HL-60/S4 treated with retinoic acid at 250 ng/mL for 4 days and 3 days (cell line): ENCODE measurements around the gene SMIM5.

Experiments
- in situ Hi-C: fragments of 300-500 bp; cut with MboI; formaldehyde crosslinking; loops from 2 replicates; pipeline ENCODE4 v1.7.0; 2022; ENCODE audit warnings: low sequenced_read_pairs

Gene SMIM5

GRCh38 chr17:75602644-75603043 lies 30.6 kb upstream of the SMIM5 start:
- in situ Hi-C loops = no loop called here

GRCh38 chr17:75603123-75603522 lies 30.1 kb upstream of the SMIM5 start:
- in situ Hi-C loops = no loop called here

DNA sequence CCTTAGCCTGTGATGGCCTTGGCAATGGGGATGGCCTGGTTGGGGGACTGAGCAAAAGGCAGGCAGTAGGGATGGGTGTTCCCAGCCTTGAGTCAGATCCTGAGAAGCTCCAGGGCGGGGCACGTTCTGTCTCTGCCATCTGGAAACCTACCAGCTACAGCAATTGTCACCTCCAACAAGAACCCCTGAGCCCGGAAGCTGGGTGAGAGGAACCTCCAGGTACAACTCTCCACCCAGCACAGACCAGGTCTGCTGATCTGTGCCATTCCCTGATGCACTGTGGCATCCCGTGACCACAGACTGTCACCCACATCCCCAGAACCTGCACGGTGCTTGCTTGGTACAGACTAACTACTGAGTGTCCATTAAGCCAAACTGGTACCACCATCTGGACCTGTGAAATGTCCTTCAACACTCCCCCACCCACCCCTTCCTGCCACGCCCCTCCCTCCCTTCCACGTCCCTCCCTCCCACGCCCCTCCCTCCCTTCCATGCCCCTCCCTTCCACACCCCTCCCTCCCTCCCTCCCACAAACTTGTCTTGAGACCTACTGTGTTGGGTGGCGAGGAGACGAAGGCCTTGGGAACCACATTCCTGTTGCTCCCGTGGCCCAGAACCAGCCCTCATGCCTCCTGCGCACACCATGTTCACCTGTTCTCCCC lies 29.1 kb upstream of the SMIM5 start:
- in situ Hi-C loops = no loop called here

GRCh38 chr17:75605790-75606189 lies 27.4 kb upstream of the SMIM5 start:
- in situ Hi-C loops = no loop called here

DNA sequence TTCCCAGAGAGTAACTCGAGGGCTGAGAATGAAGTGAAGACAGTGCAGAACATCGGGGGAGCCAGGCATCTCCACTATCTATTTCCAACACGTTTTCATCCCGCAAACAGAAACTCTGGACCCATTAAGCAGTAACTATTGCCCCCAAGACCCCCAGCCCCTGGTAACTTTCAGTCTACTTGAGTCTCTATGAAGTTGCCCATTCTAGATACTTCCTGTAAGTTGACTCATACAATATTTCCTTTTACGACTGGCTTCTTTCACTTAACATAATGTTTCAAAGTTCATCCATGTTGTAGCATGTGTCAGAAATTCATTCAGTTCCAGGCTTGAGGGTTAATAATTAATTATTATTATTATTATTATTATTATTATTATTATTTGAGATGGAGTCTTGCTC lies 26.1 kb upstream of the SMIM5 start:
- in situ Hi-C loops = no loop called here

DNA sequence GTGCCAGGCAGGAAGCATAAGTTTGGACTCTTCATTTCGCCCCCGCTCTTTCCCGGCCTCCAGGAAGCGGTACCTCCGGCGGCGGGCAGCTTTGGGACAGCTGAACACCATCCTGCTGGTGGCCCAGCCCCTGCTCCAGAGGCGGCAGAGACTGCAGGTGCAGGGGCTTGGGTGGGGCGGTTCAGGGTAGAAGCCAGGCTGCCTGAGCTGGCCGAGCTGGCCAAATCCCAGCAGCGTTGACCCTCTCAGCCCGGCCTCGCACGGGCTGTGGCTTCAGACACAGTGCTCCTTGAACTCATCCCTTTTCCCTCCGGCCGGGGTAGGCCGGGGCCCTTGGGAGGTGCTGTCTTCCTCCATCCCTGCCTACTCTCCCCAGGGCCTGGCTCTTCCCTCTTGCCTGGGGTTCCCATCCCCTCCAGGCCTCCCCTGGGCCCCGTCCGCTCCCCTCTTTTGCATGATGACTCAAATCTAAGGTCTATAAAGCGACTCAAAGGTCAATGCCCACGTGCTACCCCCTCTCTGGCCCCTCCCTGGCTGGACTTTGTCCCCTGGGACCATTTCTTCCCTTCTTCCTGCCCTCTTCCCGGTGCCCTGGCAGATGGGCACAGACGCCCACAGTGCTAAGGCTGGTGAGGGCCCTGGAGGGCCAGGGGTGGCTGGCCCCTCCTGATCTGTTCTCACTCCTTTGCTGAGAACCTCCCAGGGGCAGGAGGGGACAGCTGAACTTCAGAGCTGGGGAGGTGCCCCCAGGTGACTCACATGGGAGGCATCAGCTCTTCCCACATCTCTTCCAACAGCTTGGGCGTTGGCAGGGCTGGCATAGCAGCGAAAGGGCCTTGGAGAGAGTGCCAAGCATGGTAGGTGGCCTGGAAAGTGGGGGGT lies 22.9 kb upstream of the SMIM5 start:
- in situ Hi-C loops = no loop called here

GRCh38 chr17:75611851-75612429 lies 21.3 kb upstream of the SMIM5 start:
- in situ Hi-C loops = no loop called here

DNA sequence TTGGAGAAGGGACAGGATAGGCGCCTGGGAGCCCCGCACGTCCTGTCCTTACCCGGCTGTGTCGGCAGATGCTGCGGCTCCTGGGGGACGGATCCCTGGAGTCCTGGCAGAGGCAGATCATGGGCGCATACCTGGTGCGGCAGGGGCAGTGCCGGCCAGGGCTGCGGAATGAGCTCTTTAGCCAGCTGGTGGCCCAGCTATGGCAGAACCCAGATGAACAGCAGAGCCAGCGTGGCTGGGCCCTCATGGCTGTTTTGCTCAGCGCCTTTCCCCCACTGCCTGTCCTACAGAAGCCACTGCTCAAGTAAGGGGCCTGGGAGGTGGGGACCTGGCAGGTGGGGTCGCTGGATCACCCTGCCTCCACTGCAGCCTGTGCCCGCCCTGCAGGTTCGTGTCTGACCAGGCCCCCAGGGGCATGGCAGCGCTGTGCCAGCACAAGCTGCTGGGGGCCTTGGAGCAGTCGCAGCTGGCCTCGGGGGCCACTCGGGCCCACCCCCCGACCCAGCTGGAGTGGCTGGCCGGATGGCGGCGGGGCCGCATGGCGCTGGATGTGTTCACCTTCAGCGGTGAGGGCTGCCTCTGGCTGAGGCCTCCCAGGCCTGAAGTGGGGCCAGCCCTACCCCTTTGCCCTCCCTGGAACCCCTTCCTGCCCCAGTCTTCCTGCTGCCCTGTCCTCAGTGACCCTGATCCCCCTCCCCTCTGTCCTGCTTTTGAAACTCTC lies 20.2 kb upstream of the SMIM5 start:
- in situ Hi-C loops = no loop called here

DNA sequence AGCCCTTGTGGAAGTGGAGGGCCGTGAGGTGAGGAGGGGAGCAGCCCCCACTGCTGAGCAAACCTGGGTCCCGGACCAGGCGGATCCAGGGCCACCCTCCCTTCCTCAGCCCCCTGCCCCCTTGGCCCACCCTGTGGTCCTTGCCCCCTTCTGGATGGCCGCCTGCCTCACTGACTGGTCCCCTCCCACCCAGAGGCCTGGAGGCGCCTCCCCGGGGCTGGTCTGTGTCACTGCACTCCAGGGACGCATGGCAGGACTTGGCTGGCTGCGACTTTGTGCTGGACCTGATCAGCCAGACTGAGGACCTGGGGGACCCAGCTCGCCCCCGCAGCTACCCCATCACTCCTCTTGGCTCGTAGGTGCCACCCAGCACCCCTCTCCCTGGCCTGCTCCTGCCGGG lies 19.2 kb upstream of the SMIM5 start:
- in situ Hi-C loops = no loop called here

DNA sequence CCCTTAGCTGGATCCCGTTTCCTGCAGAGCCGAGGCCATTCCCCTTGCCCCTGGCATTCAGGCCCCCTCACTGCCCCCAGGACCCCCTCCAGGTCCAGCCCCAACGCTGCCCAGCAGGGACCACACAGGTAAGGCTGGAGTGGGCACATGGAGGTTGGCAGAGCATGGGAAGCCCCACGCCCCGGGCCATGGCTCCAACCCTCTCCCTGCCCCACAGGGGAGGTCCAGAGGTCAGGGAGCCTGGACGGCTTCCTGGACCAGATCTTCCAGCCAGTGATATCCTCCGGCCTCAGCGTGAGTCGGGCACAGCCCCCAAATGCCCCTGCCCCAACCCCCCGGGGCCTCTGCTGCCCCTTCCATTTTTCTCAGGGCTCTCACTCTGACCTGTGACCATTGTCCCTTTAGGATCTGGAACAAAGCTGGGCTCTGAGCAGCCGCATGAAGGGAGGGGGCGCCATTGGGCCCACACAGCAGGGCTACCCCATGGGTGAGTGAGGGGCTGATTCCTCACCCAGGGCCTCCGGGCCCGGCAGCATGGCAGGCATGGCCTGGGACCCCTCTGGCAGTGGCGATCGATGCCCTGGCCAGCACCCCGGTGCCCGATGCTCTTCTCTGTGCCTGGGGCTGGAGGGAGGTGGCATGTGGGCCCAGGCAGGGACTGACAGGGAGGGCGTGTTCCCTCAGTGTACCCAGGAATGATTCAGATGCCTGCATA lies 18.5 kb upstream of the SMIM5 start:
- in situ Hi-C loops = no loop called here

DNA sequence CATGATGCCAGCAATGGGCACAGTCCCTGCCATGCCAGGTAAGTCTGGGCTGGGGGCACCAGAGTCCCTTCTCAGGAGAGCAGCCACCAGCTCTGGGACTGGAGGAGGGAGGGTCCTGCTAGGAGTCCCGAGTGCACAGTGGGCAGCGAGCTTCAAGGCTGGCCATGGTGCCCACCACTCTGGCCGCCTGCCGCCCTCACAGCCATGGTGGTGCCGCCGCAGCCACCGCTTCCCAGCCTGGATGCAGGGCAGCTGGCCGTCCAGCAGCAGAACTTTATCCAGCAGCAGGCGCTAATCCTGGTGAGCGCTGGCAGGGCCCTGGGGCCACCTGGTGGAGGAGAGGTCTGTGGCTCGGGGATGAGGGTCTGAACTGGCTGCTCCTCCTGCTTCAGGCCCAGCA lies 17.9 kb upstream of the SMIM5 start:
- in situ Hi-C loops = no loop called here

DNA sequence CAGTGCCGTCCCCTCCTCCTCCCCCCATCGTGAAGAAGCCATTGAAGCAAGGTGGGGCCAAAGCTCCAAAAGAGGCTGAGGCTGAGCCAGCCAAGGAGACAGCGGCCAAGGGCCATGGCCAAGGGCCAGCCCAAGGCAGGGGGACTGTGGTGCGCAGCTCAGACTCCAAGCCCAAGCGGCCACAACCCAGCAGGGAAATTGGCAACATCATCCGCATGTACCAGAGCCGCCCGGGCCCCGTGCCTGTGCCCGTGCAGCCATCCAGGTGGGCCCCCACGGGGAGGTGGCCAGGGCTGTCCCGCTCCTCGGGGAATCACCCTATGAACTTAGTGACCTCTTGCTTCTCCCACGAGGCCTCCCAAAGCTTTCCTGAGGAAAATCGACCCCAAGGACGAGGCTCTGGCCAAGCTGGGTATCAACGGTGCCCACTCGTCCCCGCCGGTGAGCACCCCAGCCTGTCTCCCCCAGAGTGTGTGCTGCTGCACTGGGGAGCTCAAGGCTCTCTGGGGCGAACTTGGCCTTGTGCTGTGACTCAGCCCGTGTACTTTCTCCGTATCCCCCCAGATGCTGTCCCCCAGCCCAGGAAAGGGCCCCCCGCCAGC lies 16.6 kb upstream of the SMIM5 start:
- in situ Hi-C loops = no loop called here

DNA sequence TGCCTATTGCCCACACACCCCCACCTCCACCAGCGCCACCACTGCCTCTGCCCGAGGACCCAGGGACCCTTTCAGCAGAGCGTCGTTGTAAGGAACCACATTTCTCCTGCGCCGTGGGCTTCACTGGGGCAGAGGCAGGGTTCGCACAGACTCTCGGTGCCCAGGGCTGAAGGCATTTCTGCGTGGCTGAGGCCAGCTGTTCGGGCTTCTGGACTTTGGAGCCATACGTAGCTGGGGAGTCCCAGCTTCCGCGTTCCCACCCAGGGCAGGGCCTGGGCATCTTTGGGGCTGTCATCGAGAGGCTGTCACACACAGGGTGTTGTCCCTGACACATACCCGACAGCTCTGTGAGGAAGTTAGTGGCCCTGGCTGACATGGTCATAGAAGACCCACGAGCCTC lies 16.0 kb upstream of the SMIM5 start:
- in situ Hi-C loops = no loop called here

GRCh38 chr17:75617675-75618074 lies 15.6 kb upstream of the SMIM5 start:
- in situ Hi-C loops = no loop called here

DNA sequence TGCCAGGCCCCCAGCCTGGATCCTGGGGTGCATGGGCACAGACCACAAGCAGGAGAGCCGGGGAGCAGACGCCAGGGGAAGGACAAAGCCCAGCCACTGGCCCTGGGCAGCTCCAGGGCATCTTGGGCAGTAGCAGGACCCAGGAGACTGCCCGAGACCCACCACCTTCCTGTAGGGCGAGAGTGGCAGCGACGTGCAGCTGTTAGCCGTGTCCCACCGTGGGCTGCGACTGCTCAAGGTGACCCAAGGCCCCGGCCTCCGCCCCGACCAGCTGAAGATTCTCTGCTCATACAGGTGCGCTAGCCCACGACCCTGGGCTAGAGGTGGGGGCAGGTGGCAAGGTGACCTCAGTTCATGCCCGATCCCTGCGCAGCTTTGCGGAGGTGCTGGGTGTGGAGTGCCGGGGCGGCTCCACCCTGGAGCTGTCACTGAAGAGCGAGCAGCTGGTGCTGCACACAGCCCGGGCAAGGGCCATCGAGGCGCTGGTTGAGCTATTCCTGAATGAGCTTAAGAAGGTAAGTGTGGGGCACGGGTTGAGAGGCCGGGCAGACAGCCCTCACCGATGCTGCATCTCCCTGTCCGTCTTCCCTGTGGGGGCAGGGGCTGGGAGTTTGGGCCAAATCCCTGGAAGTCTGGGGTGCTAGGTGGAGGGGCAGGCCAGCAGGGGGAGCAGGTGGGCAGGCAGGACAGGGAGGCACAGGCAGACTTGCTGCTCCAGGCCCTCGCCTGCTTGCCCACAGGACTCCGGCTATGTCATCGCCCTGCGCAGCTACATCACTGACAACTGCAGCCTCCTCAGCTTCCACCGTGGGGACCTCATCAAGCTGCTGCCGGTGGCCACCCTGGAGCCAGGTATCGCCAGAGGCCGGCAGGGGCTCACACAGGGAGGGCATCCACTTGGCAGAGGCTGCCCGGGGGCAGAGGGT lies 13.5 kb upstream of the SMIM5 start:
- in situ Hi-C loops = no loop called here

DNA sequence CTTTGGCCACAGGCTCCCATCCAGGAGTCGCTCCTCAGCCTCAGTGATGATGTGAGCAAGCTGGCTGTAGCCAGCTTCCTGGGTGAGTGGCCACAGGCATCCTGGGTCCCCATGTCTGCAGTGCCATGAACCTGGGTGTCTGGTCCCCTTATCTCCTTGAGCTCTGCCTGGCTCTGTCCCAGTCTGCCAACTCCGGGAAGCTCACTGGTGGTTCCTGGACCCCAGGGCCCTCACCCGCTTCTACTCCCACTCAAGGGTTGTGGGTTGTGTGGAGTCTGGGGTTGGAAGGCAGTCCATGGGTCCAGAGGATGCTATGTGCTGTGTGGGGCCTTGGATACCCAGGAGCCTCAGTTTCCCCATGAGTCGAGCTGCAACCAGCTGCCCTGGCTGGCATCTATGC lies 11.7 kb upstream of the SMIM5 start:
- in situ Hi-C loops = no loop called here

- in situ Hi-C loops = no loop called here
Measured at GRCh38 chr17:75622076-75622475, 11.2 kb upstream of the SMIM5 start.

- in situ Hi-C loops = no loop called here
Measured at GRCh38 chr17:75622771-75623273, 10.4 kb upstream of the SMIM5 start.

- in situ Hi-C loops = no loop called here
Measured at GRCh38 chr17:75623386-75623785, 9.8 kb upstream of the SMIM5 start.
